Activated CD4-positive, CD25-positive, alpha-beta regulatory T cell treated with anti-CD3 and anti-CD28 coated beads, Interleukin-2, amount 50 U/mL, for 16 hours (primary cell): ENCODE measurements around the gene REN.

ENCODE experiments used
- DNase-seq: peaks from one replicate; pipeline ENCODE4 v3.0.0-alpha.2; 2020; ENCODE audit warnings: low read depth, low spot score

REN gene

DNA sequence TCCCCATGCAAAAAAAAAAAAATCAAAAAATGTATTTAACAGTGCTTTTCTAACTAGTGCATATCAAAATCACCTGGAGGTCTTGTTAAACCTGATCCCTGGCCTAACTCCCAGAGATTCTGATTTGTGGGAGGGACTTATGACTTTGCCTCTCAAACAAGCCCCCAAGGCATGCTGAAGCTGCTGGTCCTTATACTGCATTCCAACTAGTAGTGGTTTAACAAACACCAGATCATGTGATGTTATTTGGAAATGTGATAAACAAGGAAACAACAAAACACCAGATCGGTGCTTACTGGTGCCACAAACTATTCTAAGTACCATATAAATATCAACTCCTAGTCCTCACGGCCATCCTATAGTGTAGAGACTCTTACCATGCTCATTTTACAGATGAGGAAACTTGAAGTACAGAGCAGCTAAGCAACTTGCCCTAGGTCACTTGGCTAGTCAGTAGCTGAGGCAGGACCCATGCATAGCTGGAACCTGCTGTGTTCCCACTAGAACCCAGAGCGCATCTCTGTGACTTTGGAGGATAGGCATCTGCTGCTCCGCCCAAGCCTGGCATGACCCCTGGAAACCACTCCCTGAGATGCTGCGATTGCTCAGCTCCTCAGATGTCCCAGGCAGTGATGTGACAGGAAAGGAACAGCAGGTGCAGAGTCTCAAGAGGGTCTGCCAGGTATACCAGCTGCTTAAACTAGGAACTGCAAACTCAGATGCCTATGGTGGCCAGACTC lies 55.1 kb downstream of the REN start:
- no peak for DNase-seq

DNA sequence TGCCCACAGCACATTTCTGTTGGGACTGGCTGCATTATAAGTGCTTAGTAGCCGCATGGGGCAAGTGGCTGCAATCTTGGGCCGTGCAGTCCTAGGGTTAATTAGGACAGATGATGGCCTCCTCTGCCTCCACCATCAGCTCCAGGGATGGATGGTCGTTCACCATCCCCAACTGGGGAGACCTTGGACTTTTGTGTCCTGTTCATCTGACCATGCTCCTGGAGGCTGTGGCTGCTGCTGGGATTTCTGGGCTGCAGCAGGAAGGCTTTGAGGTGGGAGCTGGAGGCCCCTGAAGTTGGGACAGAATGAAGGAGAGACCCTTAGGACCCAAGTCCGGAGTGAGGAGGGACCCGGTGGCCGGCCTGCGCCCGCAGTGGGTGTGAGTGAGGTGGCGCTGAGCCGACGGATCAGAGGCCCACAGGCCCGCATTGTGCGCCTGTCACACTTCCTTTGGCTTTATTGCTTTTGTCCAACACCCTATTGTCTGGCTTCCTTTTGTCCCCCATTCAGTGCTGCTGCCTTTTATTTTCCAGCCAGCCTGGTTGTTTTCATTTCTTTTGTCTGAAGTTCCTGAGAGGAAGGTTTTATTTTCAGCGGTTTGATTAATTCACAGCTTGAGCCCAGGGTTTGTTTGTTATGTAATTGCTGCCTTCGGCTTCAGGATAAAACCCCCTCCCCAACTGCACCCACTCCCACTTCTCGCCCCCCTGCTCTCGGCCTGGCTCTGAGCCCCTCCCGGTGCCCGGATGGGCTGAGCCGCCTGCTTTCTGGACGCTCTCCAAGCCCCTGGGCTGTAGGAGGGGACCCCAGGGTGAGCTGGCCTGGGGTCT lies 57.6 kb downstream of the REN start:
- no peak for DNase-seq

DNA sequence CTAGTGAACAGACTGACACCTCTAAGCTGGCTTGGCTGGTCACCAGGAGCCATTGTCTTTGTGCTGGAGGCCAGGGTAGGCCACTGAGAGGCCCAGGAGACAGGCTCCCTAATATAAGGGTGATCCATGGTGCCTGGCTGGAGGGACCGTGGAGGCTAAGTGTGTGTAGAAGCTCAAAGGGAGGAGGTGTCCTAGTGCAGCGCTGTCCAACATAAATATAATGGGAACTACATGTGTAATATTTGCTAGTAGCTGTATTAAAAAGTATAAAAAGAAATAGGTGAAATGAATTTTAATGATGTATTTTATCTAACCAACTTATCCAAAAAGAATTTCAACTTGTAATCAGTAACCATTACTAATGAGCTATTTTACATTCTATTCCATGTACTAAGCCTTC lies 58.2 kb downstream of the REN start:
- DNase-seq = no peak

DNA sequence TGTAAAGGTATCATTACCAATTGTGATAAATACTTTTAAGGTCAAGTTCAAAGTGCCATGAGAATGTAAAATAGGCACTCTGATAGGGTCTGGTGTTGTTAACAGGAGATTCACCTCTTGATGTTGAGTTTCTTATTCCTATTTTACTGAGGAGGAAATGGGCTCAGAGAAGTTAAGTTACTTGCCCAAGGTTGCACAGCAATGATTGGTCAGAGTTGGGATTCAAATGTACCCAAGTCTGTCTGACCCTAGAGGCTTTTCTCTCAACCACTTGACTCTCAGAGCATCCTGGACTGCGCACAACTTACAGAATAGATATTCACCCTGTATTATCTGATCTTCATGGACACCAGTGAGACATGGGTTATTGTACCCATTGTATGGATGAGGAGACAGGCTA lies 59.3 kb downstream of the REN start:
- DNase-seq = no peak

DNA sequence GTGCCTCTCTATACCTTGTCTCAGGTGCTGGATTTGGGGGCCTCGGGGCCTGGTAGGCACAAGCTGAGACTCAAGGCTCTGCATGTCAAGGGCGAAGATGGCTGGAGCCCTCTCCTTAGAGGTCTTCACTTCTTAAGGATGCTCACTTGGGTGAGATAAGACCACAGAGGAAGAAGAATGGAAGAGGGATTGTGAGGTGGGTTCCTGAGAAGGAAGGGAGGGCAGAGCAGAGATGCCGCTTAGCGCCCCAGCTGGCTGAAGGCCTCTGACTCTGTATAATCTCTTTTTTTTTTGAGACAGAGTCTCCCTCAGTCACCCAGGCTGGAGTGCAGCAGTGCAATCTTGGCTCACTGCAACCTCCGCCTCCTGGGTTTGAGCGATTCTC lies 61.0 kb downstream of the REN start:
- DNase-seq = no peak
